Measurements from ENCODE around the gene TUFT1. TPM values are rescaled to one million over a fixed set of nuclear protein-coding genes. Genes with fewer than 3 reads are reported as not detected.

TUFT1 gene
- total and polyA plus RNA-seq, 2 of the 8 experiments (the other 6 are each of a cell fraction or from before 2014, with no cell fraction given): 7.3 to 10.4 TPM

DNA sequence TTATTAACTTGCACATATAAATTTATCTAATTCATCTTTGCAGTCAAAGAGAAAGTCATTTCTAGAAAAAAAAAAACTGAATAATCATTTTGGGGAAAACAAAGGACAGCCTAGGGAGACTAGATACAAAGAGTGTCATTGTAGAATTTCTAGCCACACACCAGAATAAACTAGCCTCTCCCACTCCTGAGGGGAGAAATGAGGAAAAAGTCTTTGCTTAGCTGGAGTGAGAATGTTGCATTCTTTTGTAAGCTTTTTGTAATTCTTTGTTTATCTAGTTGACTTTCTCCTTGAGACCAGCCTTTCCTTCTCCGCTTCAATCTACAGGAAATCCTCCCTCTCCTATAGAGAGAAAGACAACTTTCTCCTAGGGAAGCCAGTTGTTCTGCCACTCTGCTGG, 44.8 kb upstream of the TUFT1 start:
- Histone ChIP-seq H2BK20ac (ENCODE audit: low read length) (no peak overlapping the region), H2BK120ac (replicated peaks; ENCODE audit: low read depth, low read length) (no peak overlapping the region), H4K8ac (ENCODE audit: extremely low read depth, insufficient read depth, low read length) (no peak overlapping the region), H3K18ac (ENCODE audit: extremely low read depth, low read length) (no peak overlapping the region), H3K27me3 (replicated peaks in 1 of 4; ENCODE audit: control insufficient read depth in 3 of 4, extremely low read depth in 1 of 4, insufficient read depth in 3 of 4, low read length in 3 of 4) (no peaks in the 10 kb centered on the region), H3K23ac (ENCODE audit: insufficient read length) (no peak overlapping the region), H2AK5ac (ENCODE audit: low read depth, low read length) (no peak overlapping the region), H2BK5ac (ENCODE audit: low read depth, low read length) (no peak overlapping the region), H3K79me2 (ENCODE audit: control insufficient read depth in 1 of 2, insufficient read depth in 2 of 2, low read length in 2 of 2) (no peaks in the 10 kb centered on the region), H3K4ac (replicated peaks; ENCODE audit: insufficient read length, low read depth, low read length) (no peak overlapping the region), H3K56ac (replicated peaks; ENCODE audit: insufficient read length, low read depth, low read length) (no peak overlapping the region), H3K4me2 (ENCODE audit: insufficient read depth in 1 of 2, low read depth in 2 of 2, low read length in 2 of 2) (no peak overlapping the region), H4K5ac (ENCODE audit: insufficient read length, low read depth, low read length) (no peak overlapping the region), H2BK15ac (ENCODE audit: low read length) (no peak overlapping the region), H3K23me2 (ENCODE audit: low read depth, low read length) (no peaks in the 10 kb centered on the region), H4K20me1 (replicated peaks in 1 of 2; ENCODE audit: control insufficient read depth in 1 of 2, insufficient read depth in 2 of 2, low read length in 2 of 2) (no peaks in the 10 kb centered on the region), H3K4me3 (ENCODE audit: extremely low read depth in 1 of 4, insufficient read depth in 2 of 4, low read depth in 3 of 4, low read length in 4 of 4) (no peak overlapping the region), H4K91ac (replicated peaks; ENCODE audit: insufficient read length, low read length) (no peak overlapping the region), H3K9ac (replicated peaks in 1 of 4; ENCODE audit: extremely low read depth in 1 of 4, low read depth in 3 of 4, low read length in 3 of 4) (no peak overlapping the region), H3K36me3 (ENCODE audit: control insufficient read depth in 2 of 4, insufficient read depth in 4 of 4, low read length in 3 of 4) (no peaks in the 10 kb centered on the region), H3K9me3 (ENCODE audit: insufficient read depth in 2 of 2, low read depth in 1 of 2, low read length in 1 of 2) (no peaks in the 10 kb centered on the region), H2BK12ac (ENCODE audit: low read depth, low read length) (no peak overlapping the region), H3K79me1 (ENCODE audit: low read depth, low read length) (no peaks in the 10 kb centered on the region), H3K4me1 (replicated peaks in 1 of 4; ENCODE audit: control insufficient read depth in 3 of 4, insufficient read depth in 4 of 4, low read length in 3 of 4) (no peaks in the 10 kb centered on the region), H2AFZ (ENCODE audit: low read length) (no peak overlapping the region), H3K27ac (ENCODE audit: low read depth, low read length) (no peak overlapping the region), H3K14ac (ENCODE audit: insufficient read length) (no peak overlapping the region)
- no peak for FAIRE-seq
- CTCF ChIA-PET (ENCODE audit: partially characterized antibody): interaction anchor here (1.3 kb wide), 1 partner anchor 11 kb away, joined by 5 read pairs; no protein-coding TSS in a partner anchor
- DNase-seq (ENCODE audit: low read depth in 1 of 2, low spot score in 2 of 2): no peak
- 86% methylated on average over 1 of the region's 1 CpG; no CpG with 5 or more reads in 1 of the 2 experiments for WGBS, 2 experiments (ENCODE audit: extremely low coverage in 1 of 2, insufficient coverage in 1 of 2, insufficient read length in 1 of 2, insufficient replicate concordance in 2 of 2, low coverage in 1 of 2, low lambda C conversion rate in 2 of 2, missing lambda C conversion rate in 1 of 2)
- POLR2A ChIA-PET (ENCODE audit: partially characterized antibody): interaction anchor here (0.7 to 1.3 kb wide), 3 partner anchors 18 to 30 kb away, joined by 3 read pairs; no protein-coding TSS in a partner anchor
- no peak for TF ChIP-seq SP2 (IDR thresholded peaks at IDR 0.05; ENCODE audit: low read length)
- TF ChIP-seq RAD21 (IDR thresholded peaks at IDR 0.05 in 1 of 2, conservative IDR thresholded peaks at IDR 0.05 in 1 of 2; ENCODE audit: low read depth in 2 of 2, low read length in 2 of 2): no peak
- no peak for TF ChIP-seq EP300 (IDR thresholded peaks at IDR 0.05; ENCODE audit: borderline replicate concordance in 1 of 2, low read depth in 2 of 2, low read length in 2 of 2)
- TF ChIP-seq, protein P1, sequence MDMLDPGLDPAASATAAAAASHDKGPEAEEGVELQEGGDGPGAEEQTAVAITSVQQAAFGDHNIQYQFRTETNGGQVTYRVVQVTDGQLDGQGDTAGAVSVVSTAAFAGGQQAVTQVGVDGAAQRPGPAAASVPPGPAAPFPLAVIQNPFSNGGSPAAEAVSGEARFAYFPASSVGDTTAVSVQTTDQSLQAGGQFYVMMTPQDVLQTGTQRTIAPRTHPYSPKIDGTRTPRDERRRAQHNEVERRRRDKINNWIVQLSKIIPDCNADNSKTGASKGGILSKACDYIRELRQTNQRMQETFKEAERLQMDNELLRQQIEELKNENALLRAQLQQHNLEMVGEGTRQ (IDR thresholded peaks at IDR 0.05; ENCODE audit: low read length): no peak
- no peak for TF ChIP-seq KDM4A (IDR thresholded peaks at IDR 0.05; ENCODE audit: low read depth, low read length, severe bottlenecking)
- TF ChIP-seq, protein P2, sequence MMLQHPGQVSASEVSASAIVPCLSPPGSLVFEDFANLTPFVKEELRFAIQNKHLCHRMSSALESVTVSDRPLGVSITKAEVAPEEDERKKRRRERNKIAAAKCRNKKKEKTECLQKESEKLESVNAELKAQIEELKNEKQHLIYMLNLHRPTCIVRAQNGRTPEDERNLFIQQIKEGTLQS (IDR thresholded peaks at IDR 0.05; ENCODE audit: insufficient read depth, low read depth, low read length): no peak
- no peak for TF ChIP-seq PHF8 (conservative IDR thresholded peaks at IDR 0.05; ENCODE audit: low read depth, low read length)
- no peak for TF ChIP-seq POLR2A (IDR thresholded peaks at IDR 0.05; ENCODE audit: control extremely low read depth in 1 of 2, low read depth in 2 of 2, low read length in 2 of 2)
- no peak for TF ChIP-seq YY1 (IDR thresholded peaks at IDR 0.05; ENCODE audit: low read depth, low read length)
- TF ChIP-seq RXRA (IDR thresholded peaks at IDR 0.05; ENCODE audit: insufficient read depth, low read depth, low read length): no peak
- no peak for TF ChIP-seq GTF2F1 (IDR thresholded peaks at IDR 0.05; ENCODE audit: borderline replicate concordance, low read depth, low read length)
- no peak for TF ChIP-seq BCL11A (IDR thresholded peaks at IDR 0.05; ENCODE audit: low read depth in 2 of 2, low read length in 2 of 2)
- TF ChIP-seq TEAD4 (IDR thresholded peaks at IDR 0.05; ENCODE audit: low read depth, low read length): no peak
